ENCODE data around the gene AGAP2.
"Not testable (repeated sequence)": the region's sequence is repeated elsewhere in the genome, so short reads cannot be mapped to it uniquely, and the experiment has no call there.

Gene AGAP2

GRCh38 chr12:57688931-57689330, 49.6 kb downstream of the AGAP2 start:
- no peak for DNase-seq

GRCh38 chr12:57687862-57688261, 50.7 kb downstream of the AGAP2 start:
- no peak for DNase-seq

GRCh38 chr12:57679697-57680096, 58.8 kb downstream of the AGAP2 start:
- no peak for DNase-seq

GRCh38 chr12:57677947-57678346, 60.6 kb downstream of the AGAP2 start:
- DNase-seq, result not testable (repeated sequence)

- no peak for DNase-seq
Measured at GRCh38 chr12:57674691-57675090, 63.9 kb downstream of the AGAP2 start.

Data from SHP77 treated with DMSO at 0.1 percent for 48 hours (cell line).